Liver (tissue), 9 donors: ENCODE measurements around the gene LRRN3. TPM values are rescaled to one million over a fixed set of nuclear protein-coding genes. Genes with fewer than 3 reads are reported as not detected.

Source experiments
- DNase-seq: peaks from one replicate; pipeline ENCODE4 v3.0.0-alpha.2; 2017; ENCODE audit warnings: low spot score
- H3K27ac ChIP-seq, 2 donors: one replicate each; pipeline ENCODE4 v1.7.0; 2013; ENCODE audit warnings: inconsistent platforms in 2 of 2, low read length in 2 of 2, control low read depth in 1 of 2, low read depth in 1 of 2, mild to moderate bottlenecking in 1 of 2
- H3K27me3 ChIP-seq, 4 donors: one replicate each; pipeline versions ENCODE4 v1.6.1 to v1.7.0; 2013; ENCODE audit warnings: low read length in 3 of 4, inconsistent platforms in 1 of 4, mild to moderate bottlenecking in 1 of 4, moderate library complexity in 1 of 4; ENCODE audit not compliant: control insufficient read depth in 4 of 4, insufficient read depth in 4 of 4
- H3K36me3 ChIP-seq, 4 donors: one replicate each; pipeline versions ENCODE4 v1.6.1 to v1.7.0; 2013; ENCODE audit warnings: low read length in 3 of 4, mild to moderate bottlenecking in 3 of 4, low read depth in 1 of 4, moderate library complexity in 1 of 4; ENCODE audit not compliant: control insufficient read depth in 4 of 4, insufficient read depth in 3 of 4
- H3K4me1 ChIP-seq, 4 donors: one replicate each; pipeline versions ENCODE4 v1.6.1 to v1.7.0; 2013; ENCODE audit warnings: low read length in 3 of 4, mild to moderate bottlenecking in 3 of 4, moderate library complexity in 1 of 4; ENCODE audit not compliant: control insufficient read depth in 4 of 4, insufficient read depth in 4 of 4
- H3K4me3 ChIP-seq, 3 donors: one replicate each; pipeline versions ENCODE4 v1.6.1 to v1.7.0; 2013; ENCODE audit warnings: low read length in 3 of 3, control low read depth in 1 of 3, low read depth in 1 of 3, mild to moderate bottlenecking in 1 of 3
- H3K9ac ChIP-seq, 2 donors: one replicate each; pipeline ENCODE4 v1.7.0; 2013; ENCODE audit warnings: low read length in 2 of 2, mild to moderate bottlenecking in 2 of 2, moderate library complexity in 2 of 2, control low read depth in 1 of 2, low read depth in 1 of 2
- H3K9me3 ChIP-seq, 4 donors: one replicate each; pipeline versions ENCODE4 v1.6.1 to v1.7.0; 2013; ENCODE audit warnings: low read length in 3 of 4; ENCODE audit not compliant: control insufficient read depth in 4 of 4
- EGR1 ChIP-seq, 2 donors: IDR thresholded peaks; 2 replicates each; pipeline ENCODE4 v1.6.1; 2016 to 2018; ENCODE audit warnings: antibody characterized with exemption in 2 of 2, low read depth in 2 of 2
- FOXA1 ChIP-seq: IDR thresholded peaks from 2 replicates; pipeline ENCODE4 v1.6.1; 2016; ENCODE audit warnings: antibody characterized with exemption
- FOXA2 ChIP-seq: IDR thresholded peaks from 2 replicates; pipeline ENCODE4 v1.6.1; 2016; ENCODE audit warnings: antibody characterized with exemption
- GABPA ChIP-seq, 2 donors: IDR thresholded peaks in 1 of 2; conservative IDR thresholded peaks in 1 of 2; 2 replicates each; pipeline ENCODE4 v1.6.1; 2016; ENCODE audit warnings: antibody characterized with exemption in 2 of 2, mild to moderate bottlenecking in 1 of 2, moderate library complexity in 1 of 2
- HNF4A ChIP-seq, 2 donors: conservative IDR thresholded peaks; 2 replicates each; pipeline ENCODE4 v1.6.1; 2016; ENCODE audit warnings: antibody characterized with exemption in 2 of 2, mild to moderate bottlenecking in 2 of 2
- HNF4G ChIP-seq: IDR thresholded peaks from 2 replicates; pipeline ENCODE4 v1.6.1; 2016; ENCODE audit warnings: antibody characterized with exemption
- JUND ChIP-seq, 2 donors: IDR thresholded peaks; 2 replicates each; pipeline ENCODE4 v1.6.1; 2016; ENCODE audit warnings: antibody characterized with exemption in 2 of 2
- NR2F2 ChIP-seq: IDR thresholded peaks from 2 replicates; pipeline ENCODE4 v1.6.1; 2016; ENCODE audit warnings: antibody characterized with exemption
- RAD21 ChIP-seq, 2 donors: IDR thresholded peaks; 2 replicates each; pipeline ENCODE4 v1.6.1; 2016; ENCODE audit warnings: antibody characterized with exemption in 2 of 2, mild to moderate bottlenecking in 2 of 2
- RXRA ChIP-seq, 2 donors: IDR thresholded peaks; 2 replicates each; pipeline ENCODE4 v1.6.1; 2017 to 2018; ENCODE audit warnings: antibody characterized with exemption in 2 of 2, mild to moderate bottlenecking in 1 of 2
- SP1 ChIP-seq: IDR thresholded peaks from 2 replicates; pipeline ENCODE4 v1.6.1; 2018; ENCODE audit warnings: antibody characterized with exemption, mild to moderate bottlenecking
- TAF1 ChIP-seq: conservative IDR thresholded peaks from 2 replicates; pipeline ENCODE4 v1.6.1; 2016; ENCODE audit warnings: antibody characterized with exemption, mild to moderate bottlenecking
- YY1 ChIP-seq: IDR thresholded peaks from 2 replicates; pipeline ENCODE4 v1.6.1; 2016; ENCODE audit warnings: antibody characterized with exemption, mild to moderate bottlenecking
- WGBS: extraction: QIAGEN DNeasy Blood & Tissue Kit; methylation state at CpG from one replicate; pipeline ENCODE4 v1.1.7; 2013; 5-methylcytosine and 5-hydroxymethylcytosine counted together
- polyA plus RNA-seq, 2 donors: library from polyadenylated mRNA; stranded (reverse) in 1 of 2; unstranded in 1 of 2; fragments of 200-250 nt in 1 of 2; fragments of >200 nt in 1 of 2; fragmentation: Nextera tagmentation in 1 of 2; extraction: Ambion mirVana in 1 of 2; gene quantifications; one replicate each; pipeline versions ENCODE4 v1.2.1 to v1.2.3, GENCODE V29; 2013 to 2015
- total RNA-seq, 2 donors: library from RNA; depleted of rRNA; stranded (reverse); fragments of >200 nt; gene quantifications; one replicate each; pipeline ENCODE4 v1.2.3, GENCODE V29; 2014
- TF ChIP-seq, protein P1 (sequence below): IDR thresholded peaks from 2 replicates; pipeline ENCODE4 v1.6.1; 2016; ENCODE audit warnings: antibody characterized with exemption
- TF ChIP-seq, protein P2 (sequence below): IDR thresholded peaks from 2 replicates; pipeline ENCODE4 v1.6.1; 2016; ENCODE audit warnings: antibody characterized with exemption
- TF ChIP-seq, protein P3 (sequence below): IDR thresholded peaks from 2 replicates; pipeline ENCODE4 v1.6.1; 2016; ENCODE audit warnings: antibody characterized with exemption, mild to moderate bottlenecking
- TF ChIP-seq, protein P4 (sequence below): IDR thresholded peaks from 2 replicates; pipeline ENCODE4 v1.6.1; 2016; ENCODE audit warnings: antibody characterized with exemption
- donor health status: healthy.
- donor health status: healthy.
- donor health status: healthy.
- donor health status: healthy.
- donor health status: healthy.

LRRN3 gene
- total and polyA plus RNA-seq, 4 donors, result 0.18 to 1.1 (median 0.32) TPM

DNA sequence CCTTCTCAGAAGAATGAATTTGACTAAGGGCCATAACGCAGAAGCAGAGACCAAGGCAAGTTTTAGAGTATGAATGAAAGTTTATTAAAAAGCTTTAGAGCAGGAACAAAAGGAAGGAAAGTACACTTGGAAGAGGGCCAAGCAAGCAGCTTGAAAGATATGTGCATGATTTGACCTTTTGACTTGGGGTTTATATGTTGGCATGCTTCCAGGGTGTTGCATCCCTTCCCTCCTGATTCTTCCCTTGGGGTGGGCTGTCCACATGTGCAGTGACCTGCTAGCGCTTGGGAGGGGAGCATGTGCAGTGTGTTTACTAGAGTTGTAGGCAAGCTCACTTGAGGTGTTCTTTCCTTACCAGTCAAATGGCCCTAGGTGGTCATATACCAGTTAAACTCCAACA, 37.9 kb upstream of the LRRN3 start:
- Histone ChIP-seq H3K36me3 (no peaks in the 10 kb centered on the region), H3K9ac (no peak overlapping the region), H3K9me3 (no peaks in the 10 kb centered on the region), H3K4me1 (no peaks in the 10 kb centered on the region), H3K27ac (no peak overlapping the region), H3K27me3 (no peaks in the 10 kb centered on the region), H3K4me3 (no peak overlapping the region)
- DNase-seq, result no peak
- WGBS, result 91% methylated on average over 2 of the region's 2 CpGs
- TF ChIP-seq TAF1 (no peak), RAD21 (IDR thresholded peaks at IDR 0.05) (no peak), YY1 (no peak), HNF4G (no peak), FOXA2 (no peak), EGR1 (IDR thresholded peaks at IDR 0.05; ENCODE audit: low read depth in 2 of 2) (no peak), GABPA (IDR thresholded peaks at IDR 0.05 in 1 of 2, conservative IDR thresholded peaks at IDR 0.05 in 1 of 2) (no peak), NR2F2 (no peak), RXRA (IDR thresholded peaks at IDR 0.05) (no peak), SP1 (no peak), FOXA1 (no peak), HNF4A (conservative IDR thresholded peaks at IDR 0.05) (no peak), JUND (IDR thresholded peaks at IDR 0.05) (no peak)
- TF ChIP-seq, protein P1, sequence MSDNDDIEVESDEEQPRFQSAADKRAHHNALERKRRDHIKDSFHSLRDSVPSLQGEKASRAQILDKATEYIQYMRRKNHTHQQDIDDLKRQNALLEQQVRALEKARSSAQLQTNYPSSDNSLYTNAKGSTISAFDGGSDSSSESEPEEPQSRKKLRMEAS, result no peak
- TF ChIP-seq, protein P2, sequence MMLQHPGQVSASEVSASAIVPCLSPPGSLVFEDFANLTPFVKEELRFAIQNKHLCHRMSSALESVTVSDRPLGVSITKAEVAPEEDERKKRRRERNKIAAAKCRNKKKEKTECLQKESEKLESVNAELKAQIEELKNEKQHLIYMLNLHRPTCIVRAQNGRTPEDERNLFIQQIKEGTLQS, result no peak
- TF ChIP-seq, protein P3, sequence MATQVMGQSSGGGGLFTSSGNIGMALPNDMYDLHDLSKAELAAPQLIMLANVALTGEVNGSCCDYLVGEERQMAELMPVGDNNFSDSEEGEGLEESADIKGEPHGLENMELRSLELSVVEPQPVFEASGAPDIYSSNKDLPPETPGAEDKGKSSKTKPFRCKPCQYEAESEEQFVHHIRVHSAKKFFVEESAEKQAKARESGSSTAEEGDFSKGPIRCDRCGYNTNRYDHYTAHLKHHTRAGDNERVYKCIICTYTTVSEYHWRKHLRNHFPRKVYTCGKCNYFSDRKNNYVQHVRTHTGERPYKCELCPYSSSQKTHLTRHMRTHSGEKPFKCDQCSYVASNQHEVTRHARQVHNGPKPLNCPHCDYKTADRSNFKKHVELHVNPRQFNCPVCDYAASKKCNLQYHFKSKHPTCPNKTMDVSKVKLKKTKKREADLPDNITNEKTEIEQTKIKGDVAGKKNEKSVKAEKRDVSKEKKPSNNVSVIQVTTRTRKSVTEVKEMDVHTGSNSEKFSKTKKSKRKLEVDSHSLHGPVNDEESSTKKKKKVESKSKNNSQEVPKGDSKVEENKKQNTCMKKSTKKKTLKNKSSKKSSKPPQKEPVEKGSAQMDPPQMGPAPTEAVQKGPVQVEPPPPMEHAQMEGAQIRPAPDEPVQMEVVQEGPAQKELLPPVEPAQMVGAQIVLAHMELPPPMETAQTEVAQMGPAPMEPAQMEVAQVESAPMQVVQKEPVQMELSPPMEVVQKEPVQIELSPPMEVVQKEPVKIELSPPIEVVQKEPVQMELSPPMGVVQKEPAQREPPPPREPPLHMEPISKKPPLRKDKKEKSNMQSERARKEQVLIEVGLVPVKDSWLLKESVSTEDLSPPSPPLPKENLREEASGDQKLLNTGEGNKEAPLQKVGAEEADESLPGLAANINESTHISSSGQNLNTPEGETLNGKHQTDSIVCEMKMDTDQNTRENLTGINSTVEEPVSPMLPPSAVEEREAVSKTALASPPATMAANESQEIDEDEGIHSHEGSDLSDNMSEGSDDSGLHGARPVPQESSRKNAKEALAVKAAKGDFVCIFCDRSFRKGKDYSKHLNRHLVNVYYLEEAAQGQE, result no peak
- TF ChIP-seq, protein P4, sequence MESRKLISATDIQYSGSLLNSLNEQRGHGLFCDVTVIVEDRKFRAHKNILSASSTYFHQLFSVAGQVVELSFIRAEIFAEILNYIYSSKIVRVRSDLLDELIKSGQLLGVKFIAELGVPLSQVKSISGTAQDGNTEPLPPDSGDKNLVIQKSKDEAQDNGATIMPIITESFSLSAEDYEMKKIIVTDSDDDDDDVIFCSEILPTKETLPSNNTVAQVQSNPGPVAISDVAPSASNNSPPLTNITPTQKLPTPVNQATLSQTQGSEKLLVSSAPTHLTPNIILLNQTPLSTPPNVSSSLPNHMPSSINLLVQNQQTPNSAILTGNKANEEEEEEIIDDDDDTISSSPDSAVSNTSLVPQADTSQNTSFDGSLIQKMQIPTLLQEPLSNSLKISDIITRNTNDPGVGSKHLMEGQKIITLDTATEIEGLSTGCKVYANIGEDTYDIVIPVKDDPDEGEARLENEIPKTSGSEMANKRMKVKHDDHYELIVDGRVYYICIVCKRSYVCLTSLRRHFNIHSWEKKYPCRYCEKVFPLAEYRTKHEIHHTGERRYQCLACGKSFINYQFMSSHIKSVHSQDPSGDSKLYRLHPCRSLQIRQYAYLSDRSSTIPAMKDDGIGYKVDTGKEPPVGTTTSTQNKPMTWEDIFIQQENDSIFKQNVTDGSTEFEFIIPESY, result no peak

DNA sequence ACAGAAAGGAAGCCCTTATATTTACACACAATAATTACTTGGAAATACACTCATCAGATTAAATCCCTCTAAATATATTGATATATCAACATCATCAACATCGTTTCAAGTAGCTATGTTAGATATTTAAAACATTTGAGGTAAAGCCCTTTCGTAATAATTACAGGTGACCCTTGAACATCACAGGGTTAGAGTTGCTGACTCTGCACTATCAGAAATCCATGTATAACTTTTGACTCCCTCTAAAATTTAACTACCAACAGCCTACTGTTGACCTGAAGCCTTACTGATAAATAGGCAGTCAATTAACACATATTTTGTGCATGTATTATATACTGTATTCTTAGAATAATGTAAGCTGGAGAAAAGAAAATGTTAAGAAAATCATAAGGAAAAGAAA, 34.6 kb upstream of the LRRN3 start:
- H3K27me3 ChIP-seq, result no peaks in the 10 kb centered on the region
- H3K4me3 ChIP-seq, result no peak overlapping the region
- TF ChIP-seq, protein P1, result no peak
- no peaks in the 10 kb centered on the region for H3K36me3 ChIP-seq
- no peak overlapping the region for H3K9ac ChIP-seq
- no peaks in the 10 kb centered on the region for H3K4me1 ChIP-seq
- H3K27ac ChIP-seq, result no peak overlapping the region
- no peaks in the 10 kb centered on the region for H3K9me3 ChIP-seq
- no peak for DNase-seq
- WGBS, result 61% methylated on average over 2 of the region's 2 CpGs
